Uterus (tissue), 4 donors: Measurements from ENCODE around the gene EIF2S1. TPM values are rescaled to one million over a fixed set of nuclear protein-coding genes. Genes with fewer than 3 reads are reported as not detected.
"Not testable (repeated sequence)": the region's sequence is repeated elsewhere in the genome, so short reads cannot be mapped to it uniquely, and the experiment has no call there.

ENCODE experiments used
- DNase-seq, 2 donors: peaks; one replicate each; pipeline ENCODE4 v3.0.0-alpha.2; 2019 to 2020
- H3K27ac ChIP-seq, 2 donors: fragments of 200-600 bp; sonication (generic); 1 replicate in 1 of 2; 2 replicates in 1 of 2; pipeline ENCODE4 v1.5.1; 2016 to 2018
- H3K27me3 ChIP-seq, 2 donors: fragments of 200-600 bp; sonication (generic); one replicate each; pipeline ENCODE4 v1.5.1; 2018 to 2019; ENCODE audit warnings: control low read depth in 1 of 2
- H3K36me3 ChIP-seq, 2 donors: fragments of 200-600 bp; sonication (generic); one replicate each; pipeline ENCODE4 v1.5.1; 2019; ENCODE audit warnings: control low read depth in 1 of 2
- H3K4me1 ChIP-seq, 2 donors: fragments of 200-600 bp; sonication (generic); one replicate each; pipeline ENCODE4 v1.5.1; 2018 to 2019; ENCODE audit warnings: control low read depth in 1 of 2
- H3K4me3 ChIP-seq, 2 donors: fragments of 200-600 bp; sonication (generic); 1 replicate in 1 of 2; 2 replicates in 1 of 2; pipeline ENCODE4 v1.5.1; 2018 to 2019; ENCODE audit warnings: mild to moderate bottlenecking in 1 of 2
- H3K9me3 ChIP-seq, 2 donors: fragments of 200-600 bp; sonication (generic); one replicate each; pipeline ENCODE4 v1.5.1; 2019; ENCODE audit warnings: control low read depth in 1 of 2
- POLR2A ChIP-seq, 2 donors: fragments of 450-650 bp; IDR thresholded peaks; one replicate each; pipeline ENCODE4 v1.6.1; 2016; ENCODE audit warnings: antibody characterized with exemption in 2 of 2, mild to moderate bottlenecking in 1 of 2, moderate library complexity in 1 of 2
- intact Hi-C: fragments of 100-400 bp; cut with DNase I; formaldehyde crosslinking; loops from one replicate; pipeline ENCODE4 v1.15.1; 2023; ENCODE audit warnings: low total_unique reads
- total RNA-seq, 4 donors: library from RNA; depleted of rRNA in 3 of 4; stranded (reverse); fragments of >200 nt in 3 of 4; gene quantifications; one replicate each; pipeline versions ENCODE4 v1.1.0 to v1.2.4, GENCODE V29; 2014 to 2023
- TF ChIP-seq, protein P1 (sequence below), 4 experiments: fragments of 200-600 bp in 2 of 4; fragments of 450-650 bp in 2 of 4; sonication (generic) in 2 of 4; IDR thresholded peaks; one replicate each; pipeline ENCODE4 v1.5.1; 2016 to 2019; ENCODE audit warnings: antibody characterized with exemption in 4 of 4, mild to moderate bottlenecking in 2 of 4, moderate library complexity in 1 of 4
- donor health status: DM: yes; HTN: yes; CAD: no.

The EIF2S1 gene
- total RNA-seq, 4 donors from 2014 or later: 60.9 to 111 (median 85.7) TPM

DNA sequence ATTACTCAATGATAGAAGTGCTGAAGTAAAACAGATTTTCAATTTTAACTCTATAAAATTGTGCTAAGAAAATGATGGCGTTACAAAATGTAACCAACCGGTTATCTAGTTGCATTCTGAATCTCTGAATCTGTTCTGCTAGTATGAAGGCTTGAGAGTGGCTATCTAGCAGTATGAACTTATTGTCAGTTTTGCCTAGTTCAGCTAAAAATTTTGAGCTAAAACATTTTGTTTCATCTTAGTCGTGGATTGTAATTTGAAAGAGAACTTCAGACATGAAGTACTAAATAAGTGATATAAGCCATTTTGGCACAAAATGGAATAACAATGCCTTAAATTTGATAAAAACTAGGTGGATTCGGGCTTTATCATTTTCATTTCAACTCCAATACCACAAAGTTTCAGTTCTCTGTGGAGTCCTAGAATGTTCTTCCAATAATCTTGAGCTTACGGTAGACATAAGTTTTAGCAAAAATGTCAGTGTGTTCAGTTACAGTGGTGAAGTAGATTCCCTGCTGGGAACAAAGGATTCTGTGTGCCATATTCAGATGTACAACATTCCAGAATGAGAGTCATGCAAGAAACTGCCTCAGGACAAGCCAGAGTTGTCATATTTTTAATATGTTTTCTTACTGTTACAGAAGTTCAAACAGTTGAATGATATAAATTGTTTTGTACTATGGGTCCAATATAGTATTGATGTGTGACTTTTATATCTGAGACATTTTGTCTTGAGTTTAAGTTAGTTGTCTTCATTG lies 28.6 kb upstream of the EIF2S1 start:
- H3K9me3 ChIP-seq: no peaks in the 10 kb centered on the region
- H3K27ac ChIP-seq: no peak overlapping the region
- no peak for TF ChIP-seq POLR2A (IDR thresholded peaks at IDR 0.05)
- TF ChIP-seq, protein P1, sequence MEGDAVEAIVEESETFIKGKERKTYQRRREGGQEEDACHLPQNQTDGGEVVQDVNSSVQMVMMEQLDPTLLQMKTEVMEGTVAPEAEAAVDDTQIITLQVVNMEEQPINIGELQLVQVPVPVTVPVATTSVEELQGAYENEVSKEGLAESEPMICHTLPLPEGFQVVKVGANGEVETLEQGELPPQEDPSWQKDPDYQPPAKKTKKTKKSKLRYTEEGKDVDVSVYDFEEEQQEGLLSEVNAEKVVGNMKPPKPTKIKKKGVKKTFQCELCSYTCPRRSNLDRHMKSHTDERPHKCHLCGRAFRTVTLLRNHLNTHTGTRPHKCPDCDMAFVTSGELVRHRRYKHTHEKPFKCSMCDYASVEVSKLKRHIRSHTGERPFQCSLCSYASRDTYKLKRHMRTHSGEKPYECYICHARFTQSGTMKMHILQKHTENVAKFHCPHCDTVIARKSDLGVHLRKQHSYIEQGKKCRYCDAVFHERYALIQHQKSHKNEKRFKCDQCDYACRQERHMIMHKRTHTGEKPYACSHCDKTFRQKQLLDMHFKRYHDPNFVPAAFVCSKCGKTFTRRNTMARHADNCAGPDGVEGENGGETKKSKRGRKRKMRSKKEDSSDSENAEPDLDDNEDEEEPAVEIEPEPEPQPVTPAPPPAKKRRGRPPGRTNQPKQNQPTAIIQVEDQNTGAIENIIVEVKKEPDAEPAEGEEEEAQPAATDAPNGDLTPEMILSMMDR (IDR thresholded peaks at IDR 0.05): no peak
- DNase-seq: no peak
- no peak overlapping the region for H3K4me3 ChIP-seq
- H3K27me3 ChIP-seq: no peaks in the 10 kb centered on the region
- no peaks in the 10 kb centered on the region for H3K36me3 ChIP-seq
- intact Hi-C loops: no loop called here
- no peaks in the 10 kb centered on the region for H3K4me1 ChIP-seq

DNA sequence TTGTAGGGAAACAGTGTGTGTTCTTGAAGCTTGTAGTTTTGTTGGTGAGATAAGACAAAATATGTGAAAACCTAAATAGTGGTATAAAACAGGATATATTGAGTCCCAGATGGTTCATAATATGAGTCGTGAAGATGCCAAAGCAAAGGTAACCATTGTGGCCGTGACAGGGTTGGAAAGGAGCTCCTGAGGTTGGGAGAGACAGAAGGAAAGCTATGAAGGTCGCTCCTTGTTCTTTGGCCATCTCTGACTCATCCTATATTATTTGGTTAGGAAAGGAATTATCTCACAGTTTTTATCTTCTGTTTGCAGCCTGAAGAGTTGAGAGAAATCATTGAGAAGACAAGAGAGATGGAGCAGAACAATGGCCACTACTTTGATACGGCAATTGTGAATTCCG lies 27.7 kb upstream of the EIF2S1 start:
- no peaks in the 10 kb centered on the region for H3K27me3 ChIP-seq
- DNase-seq: no peak
- no peaks in the 10 kb centered on the region for H3K9me3 ChIP-seq
- intact Hi-C loops: no loop called here
- no peaks in the 10 kb centered on the region for H3K4me1 ChIP-seq
- TF ChIP-seq POLR2A (IDR thresholded peaks at IDR 0.05): no peak
- TF ChIP-seq, protein P1 (IDR thresholded peaks at IDR 0.05): no peak
- H3K4me3 ChIP-seq: no peak overlapping the region
- H3K36me3 ChIP-seq: no peaks in the 10 kb centered on the region
- H3K27ac ChIP-seq: no peak overlapping the region

DNA sequence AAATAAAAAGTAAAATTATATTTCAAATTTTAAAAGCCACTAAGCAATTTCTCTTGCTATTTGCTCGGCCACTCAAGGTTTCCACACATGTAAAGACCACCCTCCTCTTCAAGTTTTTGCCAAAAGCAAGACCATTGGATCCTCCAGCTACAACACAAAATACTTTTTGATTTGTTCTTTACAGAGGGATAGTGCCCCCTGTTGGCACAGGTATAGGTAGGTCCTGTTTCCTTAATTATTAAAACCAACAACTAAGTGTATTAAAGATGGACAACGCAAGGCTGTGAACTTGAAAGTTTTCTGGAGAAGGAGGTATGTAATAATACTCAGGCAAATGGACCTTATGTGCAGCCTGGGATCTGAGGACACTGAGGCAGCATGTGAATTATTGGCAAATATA lies 24.3 kb upstream of the EIF2S1 start:
- H3K4me1 ChIP-seq: no peaks in the 10 kb centered on the region
- intact Hi-C loops: no loop called here
- no peaks in the 10 kb centered on the region for H3K36me3 ChIP-seq

DNA sequence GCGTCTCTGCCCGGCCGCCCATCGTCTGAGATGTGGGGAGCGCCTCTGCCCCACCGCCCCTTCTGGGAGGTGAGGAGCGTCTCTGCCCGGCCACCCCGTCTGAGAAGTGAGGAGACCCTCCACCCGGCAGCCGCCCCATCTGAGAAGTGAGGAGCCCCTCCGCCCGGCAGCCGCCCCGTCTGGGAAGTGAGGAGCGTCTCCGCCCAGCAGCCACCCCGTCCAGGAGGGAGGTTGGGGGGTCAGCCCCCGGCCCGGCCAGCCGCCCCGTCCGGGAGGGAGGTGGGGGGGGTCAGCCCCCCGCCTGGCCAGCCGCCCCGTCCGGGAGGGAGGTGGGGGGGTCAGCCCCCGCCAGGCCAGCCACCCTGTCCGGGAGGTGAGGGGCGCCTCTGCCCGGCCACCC lies 18.9 kb upstream of the EIF2S1 start:
- H3K27me3 ChIP-seq, H3K9me3 ChIP-seq, H3K4me1 ChIP-seq, H3K27ac ChIP-seq, intact Hi-C loops, DNase-seq, H3K36me3 ChIP-seq, H3K4me3 ChIP-seq: not testable (repeated sequence)

More for the DNA sequence above, 24.3 kb upstream of the EIF2S1 start:
- Histone ChIP-seq H3K27me3 (no peaks in the 10 kb centered on the region), H3K27ac (no peak overlapping the region), H3K9me3 (no peaks in the 10 kb centered on the region), H3K4me3 (no peak overlapping the region)
- TF ChIP-seq, protein P1 (IDR thresholded peaks at IDR 0.05): no peak
- TF ChIP-seq POLR2A (IDR thresholded peaks at IDR 0.05): no peak
- DNase-seq: no peak

DNA sequence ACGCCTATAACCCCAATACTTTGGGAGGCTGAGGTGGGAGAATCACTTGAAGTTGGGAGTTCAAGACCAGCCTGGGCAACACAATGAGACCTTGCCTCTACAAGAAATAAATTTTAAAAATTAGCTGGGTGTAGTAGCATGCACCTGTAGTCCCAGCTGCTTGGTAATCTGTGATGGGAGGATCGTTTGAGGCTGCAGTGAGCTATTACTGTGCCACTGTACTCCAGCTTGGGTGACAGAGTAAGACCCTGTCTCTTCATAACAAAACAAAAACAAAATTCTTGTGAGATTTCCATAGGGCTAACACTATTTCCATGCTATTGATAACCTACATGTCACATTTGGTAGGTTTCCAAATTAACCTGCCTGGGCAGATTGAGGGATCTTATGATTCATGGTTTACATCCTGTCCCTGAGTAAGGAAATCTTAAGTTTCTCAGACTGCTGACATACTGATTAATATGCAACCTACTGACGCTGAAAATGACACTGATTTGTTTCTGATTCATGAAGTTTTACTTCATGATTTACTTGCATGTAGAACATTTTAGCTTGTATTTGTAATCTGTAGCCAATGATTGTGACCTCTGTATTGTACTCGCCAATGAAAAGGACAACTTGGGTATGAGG lies 16.4 kb upstream of the EIF2S1 start:
- intact Hi-C loops: no loop called here
- Histone ChIP-seq H3K9me3 (no peaks in the 10 kb centered on the region), H3K27me3 (no peaks in the 10 kb centered on the region), H3K27ac (no peak overlapping the region), H3K4me1 (no peaks in the 10 kb centered on the region), H3K36me3 (no peaks in the 10 kb centered on the region), H3K4me3 (no peak overlapping the region)
- TF ChIP-seq, protein P1 (IDR thresholded peaks at IDR 0.05): no peak
- TF ChIP-seq POLR2A (IDR thresholded peaks at IDR 0.05): no peak
- no peak for DNase-seq
